ENCODE measurements around the gene MBOAT2. TPM values are rescaled to one million over a fixed set of nuclear protein-coding genes. Genes with fewer than 3 reads are reported as not detected.
A peak's percentile ranks its signal among the peaks of the same experiment; 100 is the strongest.

Gene MBOAT2
- total RNA-seq, 2 donors from 2014 or later = 4.4 to 6.6 TPM

- ATAC-seq (no peak), DNase-seq (ENCODE audit: low spot score in 2 of 2) (no peak)
- H3K27ac Mint-ChIP-seq = no peak overlapping the region
- no peaks in the 10 kb centered on the region for H3K9me3 Mint-ChIP-seq
- no peaks in the 10 kb centered on the region for H3K36me3 Mint-ChIP-seq
These were observed 155.0 kb downstream of the MBOAT2 start for GRCh38 chr2:8848328-8849100.

GRCh38 chr2:8847400-8847799 is 156.1 kb downstream of the MBOAT2 start:
- no peaks in the 10 kb centered on the region for H3K36me3 Mint-ChIP-seq
- no peak for DNase-seq (ENCODE audit: low spot score in 2 of 2)
- no peak for ATAC-seq
- no peaks in the 10 kb centered on the region for H3K9me3 Mint-ChIP-seq
- no peak overlapping the region for H3K27ac Mint-ChIP-seq

- DNase-seq (ENCODE audit: low spot score in 2 of 2) = no peak
- no peak overlapping the region for H3K27ac Mint-ChIP-seq
- H3K36me3 Mint-ChIP-seq = peaks cover 6% of the 10 kb centered on the region in 2 donors
- no peaks in the 10 kb centered on the region for H3K9me3 Mint-ChIP-seq
- ATAC-seq = no peak
These were observed 161.6 kb downstream of the MBOAT2 start for GRCh38 chr2:8841932-8842331.

GRCh38 chr2:8840475-8841091 is 162.9 kb downstream of the MBOAT2 start:
- peaks cover 6% of the 10 kb centered on the region in 2 donors for H3K36me3 Mint-ChIP-seq
- ATAC-seq = no peak
- no peak overlapping the region for H3K27ac Mint-ChIP-seq
- H3K9me3 Mint-ChIP-seq = no peaks in the 10 kb centered on the region
- no peak for DNase-seq (ENCODE audit: low spot score in 2 of 2)

GRCh38 chr2:8839189-8839965 is 164.1 kb downstream of the MBOAT2 start:
- H3K27ac Mint-ChIP-seq = no peak overlapping the region
- ATAC-seq (no peak), DNase-seq (ENCODE audit: low spot score in 2 of 2) (no peak)
- no peaks in the 10 kb centered on the region for H3K9me3 Mint-ChIP-seq
- H3K36me3 Mint-ChIP-seq = peaks cover 6% of the 10 kb centered on the region in 2 donors

- DNase-seq (ENCODE audit: low spot score in 2 of 2) (no peak), ATAC-seq (peak; percentile 6 to 25)
- H3K27ac Mint-ChIP-seq = peak overlapping the region in 1 of 2 donors; percentile 92
- H3K36me3 Mint-ChIP-seq = peaks cover 6% of the 10 kb centered on the region in 2 donors
- H3K9me3 Mint-ChIP-seq = no peaks in the 10 kb centered on the region
These were observed 165.7 kb downstream of the MBOAT2 start for GRCh38 chr2:8837795-8838140.

- H3K9me3 Mint-ChIP-seq = no peaks in the 10 kb centered on the region
- DNase-seq (ENCODE audit: low spot score in 2 of 2) = peak; percentile 75 to 82
- peak; percentile 96 to 98 for ATAC-seq
- peak within 1 kb of the TSS; percentile 92 to 99 for H3K27ac Mint-ChIP-seq
- peaks cover 6% of the 10 kb centered on the region in 2 donors for H3K36me3 Mint-ChIP-seq
These were observed 166.3 kb downstream of the MBOAT2 start, which contains the start of gene KIDINS220 for GRCh38 chr2:8836971-8837794. Gene KIDINS220 (minus strand): TSS chr2:8837613. CDS start chr2:8827093, 10,520 bp downstream.

GRCh38 chr2:8835279-8835678 is 168.2 kb downstream of the MBOAT2 start:
- H3K9me3 Mint-ChIP-seq = no peaks in the 10 kb centered on the region

GRCh38 chr2:8833853-8834252 is 169.6 kb downstream of the MBOAT2 start:
- no peak for ATAC-seq
- Mint-ChIP-seq H3K9me3 (no peaks in the 10 kb centered on the region), H3K27ac (no peak overlapping the region), H3K36me3 (peaks cover 6% of the 10 kb centered on the region in 2 donors)
- DNase-seq (ENCODE audit: low spot score in 2 of 2) = no peak

More at GRCh38 chr2:8835279-8835678, 168.2 kb downstream of the MBOAT2 start:
- no peak for ATAC-seq
- no peak for DNase-seq (ENCODE audit: low spot score in 2 of 2)
- Mint-ChIP-seq H3K27ac (no peak overlapping the region), H3K36me3 (peaks cover 6% of the 10 kb centered on the region in 2 donors)

- ATAC-seq (peak in 1 of 2 donors; percentile 32), DNase-seq (ENCODE audit: low spot score in 2 of 2) (no peak)
- Mint-ChIP-seq H3K27ac (peak overlapping the region in 1 of 2 donors; percentile 9), H3K9me3 (no peaks in the 10 kb centered on the region), H3K36me3 (peaks cover 0 to 5% of the 10 kb centered on the region in 2 donors)
These were observed 172.0 kb downstream of the MBOAT2 start for GRCh38 chr2:8831516-8831915.

- ATAC-seq (no peak), DNase-seq (ENCODE audit: low spot score in 2 of 2) (no peak)
- Mint-ChIP-seq H3K36me3 (peaks cover 5% of the 10 kb centered on the region in 2 donors), H3K9me3 (no peaks in the 10 kb centered on the region), H3K27ac (no peak overlapping the region)
These were observed 175.8 kb downstream of the MBOAT2 start for GRCh38 chr2:8827729-8828128.

GRCh38 chr2:8822218-8822617 is 181.3 kb downstream of the MBOAT2 start:
- DNase-seq (ENCODE audit: low spot score in 2 of 2) (no peak), ATAC-seq (no peak)
- no peaks in the 10 kb centered on the region for H3K9me3 Mint-ChIP-seq
- no peak overlapping the region for H3K27ac Mint-ChIP-seq
- H3K36me3 Mint-ChIP-seq = peaks cover 2 to 5% of the 10 kb centered on the region in 2 donors

GRCh38 chr2:8821276-8822217 is 181.9 kb downstream of the MBOAT2 start:
- Mint-ChIP-seq H3K36me3 (peaks cover 0 to 5% of the 10 kb centered on the region in 2 donors), H3K27ac (no peak overlapping the region), H3K9me3 (no peaks in the 10 kb centered on the region)
- ATAC-seq = no peak
- DNase-seq (ENCODE audit: low spot score in 2 of 2) = no peak

GRCh38 chr2:8819948-8820347 is 183.5 kb downstream of the MBOAT2 start:
- ATAC-seq = no peak
- H3K9me3 Mint-ChIP-seq = no peaks in the 10 kb centered on the region
- H3K36me3 Mint-ChIP-seq = peaks cover 0 to 5% of the 10 kb centered on the region in 2 donors
- H3K27ac Mint-ChIP-seq = no peak overlapping the region
- no peak for DNase-seq (ENCODE audit: low spot score in 2 of 2)

- Mint-ChIP-seq H3K9me3 (no peaks in the 10 kb centered on the region), H3K27ac (no peak overlapping the region), H3K36me3 (no peaks in the 10 kb centered on the region)
- ATAC-seq (peak in 1 of 2 donors; percentile 34), DNase-seq (ENCODE audit: low spot score in 2 of 2) (no peak)
These were observed 184.3 kb downstream of the MBOAT2 start for GRCh38 chr2:8819194-8819593.

Data from activated naive CD4-positive, alpha-beta T cell treated with anti-CD3 and anti-CD28 coated beads, Interleukin-2, amount 50 U/mL, for 72 hours (primary cell).